IMR-90 (cell line): ENCODE measurements around the gene GGA3. TPM values are rescaled to one million over a fixed set of nuclear protein-coding genes. Genes with fewer than 3 reads are reported as not detected.

Experiments
- ATAC-seq: fragments of 200-7000 bp; cut with Tn5 transposase; 2 replicates; pipeline ENCODE4 v1.9.1; 2020; ENCODE audit warnings: low read depth, mild to moderate bottlenecking, moderate library complexity
- BruUV-seq: library from RNA; stranded (reverse); fragments of 400-500 nt; replicated peaks from 2 replicates; lab custom pipeline; 2021; lab: Mats Ljungman, UMichigan
- CTCF ChIA-PET: fragments of 300-600 bp; formaldehyde crosslinking; extraction: SDS; loops from one replicate; lab custom pipeline; 2021; ENCODE audit warnings: antibody characterized with exemption; lab: Yijun Ruan, JAX
- POLR2A ChIA-PET: fragments of 300-600 bp; sonication (Branson Sonifier 250); formaldehyde crosslinking; loops from one replicate; lab custom pipeline; 2022; ENCODE audit warnings: antibody characterized with exemption; ENCODE audit not compliant: unreplicated experiment; lab: Charles Lee
- DNase-seq: peaks from one replicate; pipeline ENCODE4 v3.0.0; 2013
- H2AFZ ChIP-seq: replicated peaks from 2 replicates; pipeline ENCODE3; 2013; ENCODE audit warnings: low read length, mild to moderate bottlenecking; ENCODE audit not compliant: poor library complexity
- H2AK5ac ChIP-seq: 2 replicates; pipeline ENCODE4 v1.6.1; 2013; ENCODE audit warnings: low read depth, low read length, inconsistent platforms
- H2AK9ac ChIP-seq: replicated peaks from 2 replicates; pipeline ENCODE3; 2013; ENCODE audit warnings: mild to moderate bottlenecking, low read depth, low read length, moderate library complexity; ENCODE audit not compliant: poor library complexity
- H2BK120ac ChIP-seq: 2 replicates; pipeline ENCODE4 v1.6.1; 2013; ENCODE audit warnings: low read depth, low read length, inconsistent platforms
- H2BK15ac ChIP-seq: 3 replicates; pipeline ENCODE4 v1.6.1; 2013; ENCODE audit warnings: low read depth, low read length, inconsistent platforms
- H2BK20ac ChIP-seq: 2 replicates; pipeline ENCODE4 v1.6.1; 2013; ENCODE audit warnings: low read depth, mild to moderate bottlenecking, inconsistent platforms, low read length, moderate library complexity
- H2BK5ac ChIP-seq: 2 replicates; pipeline ENCODE4 v1.6.1; 2013; ENCODE audit warnings: mild to moderate bottlenecking, low read depth, low read length, inconsistent platforms; ENCODE audit not compliant: poor library complexity, severe bottlenecking
- H3K14ac ChIP-seq: replicated peaks from 2 replicates; pipeline ENCODE4 v1.6.1; 2013; ENCODE audit warnings: low read depth, low read length, inconsistent platforms
- H3K18ac ChIP-seq: 2 replicates; pipeline ENCODE4 v1.6.1; 2013; ENCODE audit warnings: low read depth, low read length, control low read depth
- H3K23ac ChIP-seq: 2 replicates; pipeline ENCODE4 v1.6.1; 2013; ENCODE audit warnings: low read depth, low read length, inconsistent platforms
- H3K27ac ChIP-seq: 2 replicates; pipeline ENCODE4 v1.5.1; 2013; ENCODE audit warnings: mild to moderate bottlenecking, control low read depth, low read length; ENCODE audit not compliant: insufficient read depth
- H3K27me3 ChIP-seq: 2 replicates; pipeline ENCODE4 v1.6.1; 2013; ENCODE audit warnings: low read length; ENCODE audit not compliant: control insufficient read depth, insufficient read depth
- H3K36me3 ChIP-seq: 2 replicates; pipeline ENCODE4 v1.6.1; 2013; ENCODE audit warnings: low read length, mixed read lengths; ENCODE audit not compliant: control insufficient read depth, insufficient read depth
- H3K4ac ChIP-seq: 2 replicates; pipeline ENCODE4 v1.6.1; 2013; ENCODE audit warnings: low read depth, low read length, inconsistent platforms
- H3K4me1 ChIP-seq: 2 replicates; pipeline ENCODE4 v1.6.1; 2013; ENCODE audit warnings: low read length, mixed read lengths; ENCODE audit not compliant: control insufficient read depth, insufficient read depth
- H3K4me2 ChIP-seq: 2 replicates; pipeline ENCODE4 v1.6.1; 2013; ENCODE audit warnings: low read depth, mild to moderate bottlenecking, control low read depth, low read length, moderate library complexity
- H3K4me3 ChIP-seq: 2 replicates; pipeline ENCODE4 v1.5.1; 2013; ENCODE audit warnings: low read depth, mild to moderate bottlenecking, control low read depth, low read length, moderate library complexity; ENCODE audit not compliant: insufficient read depth
- H3K56ac ChIP-seq: 2 replicates; pipeline ENCODE4 v1.6.1; 2013; ENCODE audit warnings: low read length, inconsistent platforms; ENCODE audit not compliant: insufficient read depth; ENCODE audit errors: extremely low read depth
- H3K79me1 ChIP-seq, 2 experiments: 2 replicates each; pipeline ENCODE4 v1.6.1; 2013; ENCODE audit warnings: low read length in 2 of 2, inconsistent platforms in 1 of 2, low read depth in 1 of 2
- H3K9ac ChIP-seq: 2 replicates; pipeline ENCODE4 v1.6.1; 2013; ENCODE audit warnings: low read depth, low read length, control low read depth
- H3K9me1 ChIP-seq: 2 replicates; pipeline ENCODE4 v1.6.1; 2013; ENCODE audit warnings: low read length, inconsistent platforms; ENCODE audit not compliant: insufficient read depth
- H3K9me3 ChIP-seq: 2 replicates; pipeline ENCODE4 v1.6.1; 2013; ENCODE audit warnings: low read length; ENCODE audit not compliant: control insufficient read depth, insufficient read depth
- H4K20me1 ChIP-seq: 2 replicates; pipeline ENCODE4 v1.6.1; 2013; ENCODE audit warnings: low read length, inconsistent platforms; ENCODE audit not compliant: insufficient read depth
- H4K5ac ChIP-seq: 2 replicates; pipeline ENCODE4 v1.6.1; 2013; ENCODE audit warnings: mild to moderate bottlenecking, low read depth, low read length, control low read depth
- H4K8ac ChIP-seq, 2 experiments: 2 replicates each; pipeline ENCODE4 v1.6.1; 2013; ENCODE audit warnings: low read depth in 2 of 2, low read length in 2 of 2, control low read depth in 1 of 2, inconsistent platforms in 1 of 2
- H4K91ac ChIP-seq: 2 replicates; pipeline ENCODE4 v1.6.1; 2013; ENCODE audit warnings: low read depth, low read length, inconsistent platforms; ENCODE audit not compliant: insufficient read depth
- BHLHE40 ChIP-seq: fragments of 150-350 bp; IDR thresholded peaks from 2 replicates; pipeline ENCODE4 v1.6.1; 2016; ENCODE audit warnings: mild to moderate bottlenecking, low read depth, low read length
- CEBPB ChIP-seq: IDR thresholded peaks from 2 replicates; pipeline ENCODE4 v1.6.1; 2012; ENCODE audit warnings: low read depth, low read length, improper control_type of control experiment
- CHD1 ChIP-seq: IDR thresholded peaks from 2 replicates; pipeline ENCODE4 v1.6.1; 2012; ENCODE audit warnings: low read depth, low read length, improper control_type of control experiment
- FOS ChIP-seq: fragments of 150-350 bp; IDR thresholded peaks from 2 replicates; pipeline ENCODE4 v1.6.1; 2016; ENCODE audit warnings: low read depth, low read length
- MAFK ChIP-seq: IDR thresholded peaks from 2 replicates; pipeline ENCODE4 v1.6.1; 2012; ENCODE audit warnings: low read depth, low read length, improper control_type of control experiment
- MAZ ChIP-seq: IDR thresholded peaks from 2 replicates; pipeline ENCODE4 v1.6.1; 2012; ENCODE audit warnings: low read depth, mild to moderate bottlenecking, low read length, improper control_type of control experiment, moderate library complexity, borderline replicate concordance
- MXI1 ChIP-seq: IDR thresholded peaks from 2 replicates; pipeline ENCODE4 v1.6.1; 2012; ENCODE audit warnings: low read depth, mild to moderate bottlenecking, low read length, moderate library complexity, borderline replicate concordance
- NFE2L2 ChIP-seq: fragments of 150-350 bp; IDR thresholded peaks from 2 replicates; pipeline ENCODE4 v1.6.1; 2016; ENCODE audit warnings: low read depth, mild to moderate bottlenecking, low read length
- POLR2A ChIP-seq: IDR thresholded peaks from 2 replicates; pipeline ENCODE4 v1.6.1; 2012; ENCODE audit warnings: mild to moderate bottlenecking, low read depth, low read length
- RAD21 ChIP-seq: IDR thresholded peaks from 2 replicates; pipeline ENCODE4 v1.6.1; 2012; ENCODE audit warnings: low read length, improper control_type of control experiment
- RCOR1 ChIP-seq: IDR thresholded peaks from 2 replicates; pipeline ENCODE4 v1.6.1; 2012; ENCODE audit warnings: mild to moderate bottlenecking, low read length, improper control_type of control experiment; ENCODE audit not compliant: insufficient replicate concordance
- RFX5 ChIP-seq: IDR thresholded peaks from 2 replicates; pipeline ENCODE4 v1.8.0; 2012; ENCODE audit warnings: low read depth, mild to moderate bottlenecking, low read length, moderate library complexity
- SMC3 ChIP-seq: fragments of 150-350 bp; IDR thresholded peaks from 2 replicates; pipeline ENCODE4 v1.6.1; 2016; ENCODE audit warnings: low read depth, mild to moderate bottlenecking, antibody characterized with exemption, low read length, moderate library complexity
- WGBS, 2 experiments: methylation state at CpG; one replicate each; pipeline versions ENCODE4 v1.1.5 to v1.1.7; 2013; ENCODE audit warnings: missing lambda C conversion rate in 2 of 2; ENCODE audit not compliant: insufficient read length in 1 of 2; ENCODE audit errors: extremely low coverage in 2 of 2; 5-methylcytosine and 5-hydroxymethylcytosine counted together
- dilution Hi-C: fragments of 300-500 bp; cut with HindIII; formaldehyde crosslinking; loops from one replicate; pipeline ENCODE4 v1.14.3; 2018; ENCODE audit warnings: low sequenced_read_pairs; ENCODE audit not compliant: unreplicated experiment
- in situ Hi-C: fragments of 300-500 bp; cut with MboI; formaldehyde crosslinking; loops from 3 replicates; pipeline ENCODE4 v1.14.3; 2019; ENCODE audit warnings: low sequenced_read_pairs, inconsistent platforms, mixed read lengths
- intact Hi-C: fragments of 100-400 bp; cut with micrococcal nuclease; formaldehyde crosslinking; loops from 2 replicates; pipeline ENCODE4 v1.10.0; 2022
- polyA plus RNA-seq, 3 experiments: library from polyadenylated mRNA; depleted of rRNA; stranded (reverse); fragments of >200 nt; gene quantifications; 2 replicates each; pipeline ENCODE4 v1.2.3, GENCODE V29; 2012; ENCODE audit warnings: low replicate concordance in 1 of 3
- total RNA-seq: library from RNA; depleted of rRNA; stranded (reverse); fragments of >200 nt; gene quantifications from 2 replicates; pipeline ENCODE4 v1.2.3, GENCODE V29; 2012
- TF ChIP-seq, protein P1 (sequence below): fragments of 150-350 bp; IDR thresholded peaks from 2 replicates; pipeline ENCODE4 v1.6.1; 2017; ENCODE audit warnings: mild to moderate bottlenecking, antibody characterized with exemption, low read length, low read depth
- TF ChIP-seq, protein P2 (sequence below): fragments of 150-350 bp; IDR thresholded peaks from 2 replicates; pipeline ENCODE4 v1.6.1; 2016; ENCODE audit warnings: low read depth, mild to moderate bottlenecking, low read length, moderate library complexity, borderline replicate concordance
- TF ChIP-seq, protein P3 (sequence below): conservative IDR thresholded peaks from 2 replicates; pipeline ENCODE4 v1.5.1; 2012; ENCODE audit warnings: mild to moderate bottlenecking, low read depth, low read length, improper control_type of control experiment

The GGA3 gene
- total and polyA plus RNA-seq, 2 of the 4 experiments (the other 2 are of a cell fraction), result 15.1 to 35.2 TPM

DNA sequence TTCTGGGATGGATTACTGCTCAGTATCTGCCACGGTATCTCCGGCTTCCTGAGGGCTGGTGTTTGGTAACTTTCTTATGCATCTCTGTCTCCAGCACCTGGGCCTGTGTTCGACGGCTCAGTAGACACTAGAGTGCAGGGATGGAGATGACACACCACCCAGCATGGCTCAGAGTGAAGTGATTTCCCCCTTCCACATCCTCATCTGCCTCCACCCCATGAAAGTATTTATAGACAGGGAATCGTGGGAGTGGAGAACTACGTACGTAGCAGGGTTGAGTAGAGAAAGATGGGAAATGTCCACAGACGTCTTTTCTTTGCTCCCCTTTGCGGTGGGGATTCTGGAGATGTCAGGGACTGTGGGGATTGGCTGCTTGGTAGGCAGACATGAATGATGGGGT, 39.6 kb upstream of the GGA3 start:
- Histone ChIP-seq H4K5ac (no peak overlapping the region), H3K4me1 (no peaks in the 10 kb centered on the region; the same call in 1 of the 2 replicates), H3K4me3 (no peak overlapping the region), H2BK120ac (no peak overlapping the region), H3K18ac (no peak overlapping the region), H3K79me1 (no peaks in the 10 kb centered on the region), H3K23ac (no peak overlapping the region), H3K36me3 (no peaks in the 10 kb centered on the region), H4K91ac (no peak overlapping the region), H3K9me1 (0 out of 2 replicates have a peak, but pooled peaks cover 3% of the 10 kb centered on the region), H2BK15ac (no peak overlapping the region), H4K8ac (no peak overlapping the region), H3K27ac (no peak overlapping the region), H3K9me3 (no peaks in the 10 kb centered on the region), H2AK5ac (no peak overlapping the region), H3K4me2 (no peak overlapping the region), H2AFZ (no peak overlapping the region), H3K4ac (no peak overlapping the region), H4K20me1 (no peaks in the 10 kb centered on the region), H2BK5ac (no peak overlapping the region), H3K14ac (no peak overlapping the region), H3K9ac (no peak overlapping the region), H2AK9ac (no peak overlapping the region), H2BK20ac (no peak overlapping the region), H3K27me3 (no peaks in the 10 kb centered on the region), H3K56ac (no peak overlapping the region)
- no peak for ATAC-seq
- 83% methylated on average over 2 of the region's 9 CpGs; no CpG with 5 or more reads in 1 of the 2 experiments for WGBS, 2 experiments
- dilution Hi-C loops (no loop called here), intact Hi-C loops (no loop called here), in situ Hi-C loops (no loop called here)
- ChIA-PET POLR2A (no interaction called here), CTCF (no interaction called here)
- BruUV-seq, result no TSS peak
- no peak for TF ChIP-seq RCOR1
- TF ChIP-seq, protein P1, sequence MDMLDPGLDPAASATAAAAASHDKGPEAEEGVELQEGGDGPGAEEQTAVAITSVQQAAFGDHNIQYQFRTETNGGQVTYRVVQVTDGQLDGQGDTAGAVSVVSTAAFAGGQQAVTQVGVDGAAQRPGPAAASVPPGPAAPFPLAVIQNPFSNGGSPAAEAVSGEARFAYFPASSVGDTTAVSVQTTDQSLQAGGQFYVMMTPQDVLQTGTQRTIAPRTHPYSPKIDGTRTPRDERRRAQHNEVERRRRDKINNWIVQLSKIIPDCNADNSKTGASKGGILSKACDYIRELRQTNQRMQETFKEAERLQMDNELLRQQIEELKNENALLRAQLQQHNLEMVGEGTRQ, result no peak
- TF ChIP-seq FOS, result no peak
- TF ChIP-seq RFX5, result no peak
- no peak for TF ChIP-seq NFE2L2
- TF ChIP-seq MXI1, result no peak
- no peak for TF ChIP-seq BHLHE40
- TF ChIP-seq RAD21, result no peak
- TF ChIP-seq SMC3, result no peak
- TF ChIP-seq CHD1, result no peak
- no peak for TF ChIP-seq MAZ
- TF ChIP-seq, protein P2, sequence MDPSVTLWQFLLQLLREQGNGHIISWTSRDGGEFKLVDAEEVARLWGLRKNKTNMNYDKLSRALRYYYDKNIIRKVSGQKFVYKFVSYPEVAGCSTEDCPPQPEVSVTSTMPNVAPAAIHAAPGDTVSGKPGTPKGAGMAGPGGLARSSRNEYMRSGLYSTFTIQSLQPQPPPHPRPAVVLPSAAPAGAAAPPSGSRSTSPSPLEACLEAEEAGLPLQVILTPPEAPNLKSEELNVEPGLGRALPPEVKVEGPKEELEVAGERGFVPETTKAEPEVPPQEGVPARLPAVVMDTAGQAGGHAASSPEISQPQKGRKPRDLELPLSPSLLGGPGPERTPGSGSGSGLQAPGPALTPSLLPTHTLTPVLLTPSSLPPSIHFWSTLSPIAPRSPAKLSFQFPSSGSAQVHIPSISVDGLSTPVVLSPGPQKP, result no peak
- no peak for TF ChIP-seq CEBPB
- TF ChIP-seq, protein P3, sequence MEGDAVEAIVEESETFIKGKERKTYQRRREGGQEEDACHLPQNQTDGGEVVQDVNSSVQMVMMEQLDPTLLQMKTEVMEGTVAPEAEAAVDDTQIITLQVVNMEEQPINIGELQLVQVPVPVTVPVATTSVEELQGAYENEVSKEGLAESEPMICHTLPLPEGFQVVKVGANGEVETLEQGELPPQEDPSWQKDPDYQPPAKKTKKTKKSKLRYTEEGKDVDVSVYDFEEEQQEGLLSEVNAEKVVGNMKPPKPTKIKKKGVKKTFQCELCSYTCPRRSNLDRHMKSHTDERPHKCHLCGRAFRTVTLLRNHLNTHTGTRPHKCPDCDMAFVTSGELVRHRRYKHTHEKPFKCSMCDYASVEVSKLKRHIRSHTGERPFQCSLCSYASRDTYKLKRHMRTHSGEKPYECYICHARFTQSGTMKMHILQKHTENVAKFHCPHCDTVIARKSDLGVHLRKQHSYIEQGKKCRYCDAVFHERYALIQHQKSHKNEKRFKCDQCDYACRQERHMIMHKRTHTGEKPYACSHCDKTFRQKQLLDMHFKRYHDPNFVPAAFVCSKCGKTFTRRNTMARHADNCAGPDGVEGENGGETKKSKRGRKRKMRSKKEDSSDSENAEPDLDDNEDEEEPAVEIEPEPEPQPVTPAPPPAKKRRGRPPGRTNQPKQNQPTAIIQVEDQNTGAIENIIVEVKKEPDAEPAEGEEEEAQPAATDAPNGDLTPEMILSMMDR, result no peak
- no peak for TF ChIP-seq POLR2A
- TF ChIP-seq MAFK, result no peak
- DNase-seq, result no peak
